Osteocyte (in vitro differentiated cells): Measurements from ENCODE around the gene BCAN. TPM values are rescaled to one million over a fixed set of nuclear protein-coding genes. Genes with fewer than 3 reads are reported as not detected.

Experiments used
- DNase-seq: peaks from one replicate; pipeline ENCODE4 v3.0.0; 2021; ENCODE audit warnings: mixed read lengths; ENCODE audit not compliant: unreplicated experiment; ENCODE audit errors: extremely low spot score
- H3K27ac Mint-ChIP-seq: one replicate; pipeline ENCODE4 v1.8.0; 2021; ENCODE audit warnings: mild to moderate bottlenecking, mixed read lengths; ENCODE audit not compliant: unreplicated experiment
- H3K27me3 Mint-ChIP-seq: one replicate; pipeline ENCODE4 v1.8.0; 2021; ENCODE audit warnings: mixed read lengths; ENCODE audit not compliant: unreplicated experiment
- H3K36me3 Mint-ChIP-seq: one replicate; pipeline ENCODE4 v1.8.0; 2021; ENCODE audit warnings: mixed read lengths; ENCODE audit not compliant: unreplicated experiment
- H3K4me1 Mint-ChIP-seq: one replicate; pipeline ENCODE4 v1.8.0; 2021; ENCODE audit warnings: mixed read lengths; ENCODE audit not compliant: unreplicated experiment
- H3K4me3 Mint-ChIP-seq: one replicate; pipeline ENCODE4 v1.8.0; 2021; ENCODE audit warnings: mild to moderate bottlenecking, moderate library complexity, mixed read lengths; ENCODE audit not compliant: unreplicated experiment
- H3K9me3 Mint-ChIP-seq: one replicate; pipeline ENCODE4 v1.8.0; 2021; ENCODE audit warnings: mixed read lengths; ENCODE audit not compliant: unreplicated experiment
- CTCF ChIP-seq: fragments of 200-600 bp; sonication (generic); IDR thresholded peaks from 2 replicates; pipeline ENCODE4 v1.5.0; 2021; ENCODE audit warnings: antibody characterized with exemption, mild to moderate bottlenecking, moderate library complexity
- total RNA-seq: library from RNA; stranded (reverse); gene quantifications from 2 replicates; pipeline ENCODE4 v1.2.1, GENCODE V29; 2021

Gene BCAN
- total RNA-seq, 1 donor from 2014 or later = 0.43 TPM

GRCh38 chr1:156655904-156656516 is 14.1 kb downstream of the BCAN start:
- peaks cover 51% of the 10 kb centered on the region for H3K27me3 Mint-ChIP-seq
- no peak for TF ChIP-seq CTCF
- peaks cover 32% of the 10 kb centered on the region for H3K4me1 Mint-ChIP-seq

GRCh38 chr1:156656806-156657740 is 15.2 kb downstream of the BCAN start:
- peak; percentile 91 for DNase-seq
- Mint-ChIP-seq H3K27ac (no peak overlapping the region), H3K36me3 (no peaks in the 10 kb centered on the region), H3K9me3 (no peaks in the 10 kb centered on the region), H3K4me3 (peak overlapping the region; percentile 67), H3K4me1 (peaks cover 43% of the 10 kb centered on the region), H3K27me3 (peaks cover 46% of the 10 kb centered on the region)
- peak; percentile 99 for TF ChIP-seq CTCF

More at GRCh38 chr1:156655904-156656516, 14.1 kb downstream of the BCAN start:
- Mint-ChIP-seq H3K9me3 (no peaks in the 10 kb centered on the region), H3K36me3 (no peaks in the 10 kb centered on the region), H3K27ac (no peak overlapping the region), H3K4me3 (no peak overlapping the region)
- no peak for DNase-seq

GRCh38 chr1:156657741-156658319 is 15.9 kb downstream of the BCAN start:
- TF ChIP-seq CTCF = peak; percentile 27
- H3K4me3 Mint-ChIP-seq = no peak overlapping the region
- no peaks in the 10 kb centered on the region for H3K36me3 Mint-ChIP-seq
- H3K27ac Mint-ChIP-seq = no peak overlapping the region
- peaks cover 49% of the 10 kb centered on the region for H3K4me1 Mint-ChIP-seq
- H3K27me3 Mint-ChIP-seq = peaks cover 45% of the 10 kb centered on the region
- no peaks in the 10 kb centered on the region for H3K9me3 Mint-ChIP-seq
- no peak for DNase-seq

- no peaks in the 10 kb centered on the region for H3K9me3 Mint-ChIP-seq
- H3K36me3 Mint-ChIP-seq = no peaks in the 10 kb centered on the region
- H3K27me3 Mint-ChIP-seq = peaks cover 38% of the 10 kb centered on the region
- H3K4me1 Mint-ChIP-seq = peaks cover 56% of the 10 kb centered on the region
- no peak overlapping the region for H3K27ac Mint-ChIP-seq
- TF ChIP-seq CTCF = no peak
- no peak for DNase-seq
- H3K4me3 Mint-ChIP-seq = no peak overlapping the region
Observed at GRCh38 chr1:156658496-156658895, 16.6 kb downstream of the BCAN start.
